Esophagus squamous epithelium (tissue), 5 donors: ENCODE data around the gene PRR33. TPM values are rescaled to one million over a fixed set of nuclear protein-coding genes. Genes with fewer than 3 reads are reported as not detected.

Experiments
- DNase-seq: peaks from one replicate; lab custom pipeline; 2025; lab: John Stamatoyannopoulos, UW
- H3K27ac ChIP-seq, 4 donors: fragments of 200-600 bp; sonication (generic); one replicate each; pipeline ENCODE4 v1.5.1; 2016 to 2019; ENCODE audit warnings: mild to moderate bottlenecking in 1 of 4
- H3K27me3 ChIP-seq, 4 donors: fragments of 200-600 bp; sonication (generic); 1 replicate in 3 of 4; 2 replicates in 1 of 4; pipeline versions ENCODE4 v1.5.1 to v1.6.0; 2017 to 2021; ENCODE audit warnings: antibody characterized with exemption in 1 of 4
- H3K36me3 ChIP-seq, 3 donors: fragments of 200-600 bp; sonication (generic); one replicate each; pipeline ENCODE4 v1.5.1; 2016 to 2019
- H3K4me1 ChIP-seq, 3 donors: fragments of 200-600 bp; sonication (generic); one replicate each; pipeline ENCODE4 v1.5.1; 2017 to 2019
- H3K4me3 ChIP-seq, 4 donors: fragments of 200-600 bp; sonication (generic); 1 replicate in 3 of 4; 2 replicates in 1 of 4; pipeline ENCODE4 v1.5.1; 2016 to 2019; ENCODE audit warnings: mild to moderate bottlenecking in 2 of 4, moderate library complexity in 1 of 4
- H3K9me3 ChIP-seq, 3 donors: fragments of 200-600 bp; sonication (generic); one replicate each; pipeline ENCODE4 v1.5.1; 2016 to 2019
- POLR2A ChIP-seq, 4 donors: fragments of 450-650 bp; IDR thresholded peaks; one replicate each; pipeline ENCODE4 v1.6.1; 2017; ENCODE audit warnings: antibody characterized with exemption in 4 of 4, mild to moderate bottlenecking in 4 of 4, moderate library complexity in 3 of 4
- WGBS, 2 donors: methylation state at CpG; one replicate each; pipeline ENCODE4 v1.1.5; 2018; 5-methylcytosine and 5-hydroxymethylcytosine counted together
- intact Hi-C: fragments of 100-400 bp; cut with DNase I; formaldehyde crosslinking; loops from one replicate; pipeline ENCODE4 v1.15.0; 2022
- total RNA-seq, 4 donors: library from RNA; depleted of rRNA; stranded (reverse); fragments of >200 nt; gene quantifications; one replicate each; pipeline ENCODE4 v1.1.0, GENCODE V29; 2016
- TF ChIP-seq, protein P1 (sequence below), 6 experiments: fragments of 450-650 bp in 4 of 6; fragments of 200-600 bp in 2 of 6; sonication (generic) in 2 of 6; IDR thresholded peaks; one replicate each; pipeline ENCODE4 v1.5.1; 2016 to 2019; ENCODE audit warnings: antibody characterized with exemption in 6 of 6, mild to moderate bottlenecking in 4 of 6, moderate library complexity in 4 of 6
- donor health status: DM: yes; HTN: yes; CAD: no.

Gene PRR33
- total RNA-seq, 4 donors from 2014 or later: not detected

DNA sequence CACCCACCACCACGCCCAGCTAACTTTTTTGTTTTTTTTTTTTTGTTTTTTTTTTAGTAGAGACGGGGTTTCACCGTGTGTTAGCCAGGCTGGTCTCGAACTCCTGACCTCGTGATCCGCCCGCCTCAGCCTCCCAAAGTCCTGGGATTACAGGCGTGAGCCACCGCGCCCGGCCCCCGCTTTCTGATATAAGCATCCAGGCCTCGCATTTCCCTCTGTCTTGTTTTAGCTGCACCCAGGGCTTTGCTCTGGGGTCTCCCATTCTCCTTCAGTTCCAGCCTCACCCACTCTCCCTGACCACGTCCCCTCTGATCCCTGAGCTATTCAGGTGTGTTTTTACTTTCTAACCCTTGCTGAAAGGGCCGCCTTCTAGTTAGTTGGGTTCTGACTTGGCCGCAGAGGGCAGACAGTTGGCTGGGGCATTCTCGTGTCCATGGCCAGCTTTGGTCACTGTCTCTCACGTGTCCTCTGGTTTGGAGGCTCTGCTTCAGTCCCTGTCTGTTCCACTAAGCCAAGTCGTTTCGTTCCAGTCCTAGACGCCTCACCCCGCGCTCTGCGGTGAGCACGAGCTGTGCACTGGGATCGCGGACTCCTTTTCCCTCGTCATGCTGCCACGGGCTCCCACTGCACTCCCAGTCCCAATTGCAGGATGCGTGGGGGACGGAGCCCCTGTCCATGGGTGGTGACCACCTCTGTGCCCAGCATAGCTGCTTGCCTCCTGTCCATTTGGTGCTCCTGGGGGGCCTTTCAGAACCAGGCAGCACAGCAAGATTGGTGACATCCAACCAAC, 21.8 kb upstream of the PRR33 start:
- no peak for TF ChIP-seq POLR2A (IDR thresholded peaks at IDR 0.05)
- TF ChIP-seq, protein P1, sequence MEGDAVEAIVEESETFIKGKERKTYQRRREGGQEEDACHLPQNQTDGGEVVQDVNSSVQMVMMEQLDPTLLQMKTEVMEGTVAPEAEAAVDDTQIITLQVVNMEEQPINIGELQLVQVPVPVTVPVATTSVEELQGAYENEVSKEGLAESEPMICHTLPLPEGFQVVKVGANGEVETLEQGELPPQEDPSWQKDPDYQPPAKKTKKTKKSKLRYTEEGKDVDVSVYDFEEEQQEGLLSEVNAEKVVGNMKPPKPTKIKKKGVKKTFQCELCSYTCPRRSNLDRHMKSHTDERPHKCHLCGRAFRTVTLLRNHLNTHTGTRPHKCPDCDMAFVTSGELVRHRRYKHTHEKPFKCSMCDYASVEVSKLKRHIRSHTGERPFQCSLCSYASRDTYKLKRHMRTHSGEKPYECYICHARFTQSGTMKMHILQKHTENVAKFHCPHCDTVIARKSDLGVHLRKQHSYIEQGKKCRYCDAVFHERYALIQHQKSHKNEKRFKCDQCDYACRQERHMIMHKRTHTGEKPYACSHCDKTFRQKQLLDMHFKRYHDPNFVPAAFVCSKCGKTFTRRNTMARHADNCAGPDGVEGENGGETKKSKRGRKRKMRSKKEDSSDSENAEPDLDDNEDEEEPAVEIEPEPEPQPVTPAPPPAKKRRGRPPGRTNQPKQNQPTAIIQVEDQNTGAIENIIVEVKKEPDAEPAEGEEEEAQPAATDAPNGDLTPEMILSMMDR (IDR thresholded peaks at IDR 0.05): no peak
- Histone ChIP-seq H3K9me3 (no peaks in the 10 kb centered on the region), H3K4me1 (peaks cover 0 to 22% (median 12%) of the 10 kb centered on the region in 3 donors), H3K27ac (no peak overlapping the region), H3K4me3 (no peak overlapping the region), H3K27me3 (peaks cover 0 to 10% (median 0%) of the 10 kb centered on the region in 4 donors), H3K36me3 (no peaks in the 10 kb centered on the region)
- intact Hi-C loops: no loop called here
- WGBS, 2 donors: 88 to 89% methylated on average over 28 to 31 of the region's 31 CpGs
- no peak for DNase-seq

DNA sequence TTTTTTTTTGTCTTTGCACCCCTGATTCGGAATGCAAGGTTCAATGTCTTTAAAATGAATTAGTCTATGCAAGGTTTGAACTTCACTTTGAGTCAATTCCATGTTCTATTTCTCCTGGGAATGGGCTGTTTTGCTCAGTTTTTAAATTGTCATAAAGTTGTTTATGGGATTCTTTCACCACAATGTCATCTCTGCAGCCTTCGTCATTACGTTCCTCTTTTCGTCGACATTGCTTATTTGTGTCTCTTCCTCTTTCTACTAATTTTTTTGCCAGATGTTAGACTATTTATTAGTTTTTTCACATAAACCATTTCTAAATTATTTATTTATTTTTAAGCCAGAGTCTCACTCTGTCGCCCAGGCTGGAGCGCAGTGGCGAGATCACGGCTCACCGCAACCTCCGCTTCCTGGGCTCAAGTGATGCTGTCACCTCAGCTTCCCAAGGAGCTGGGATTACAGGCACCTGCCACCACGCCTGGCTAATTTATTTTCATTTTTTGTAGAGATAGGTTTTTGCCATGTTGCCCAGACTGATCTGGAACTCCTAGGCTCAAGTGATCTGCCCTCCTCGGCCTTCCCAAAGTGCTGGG, 20.7 kb upstream of the PRR33 start:
- no peak for DNase-seq
- TF ChIP-seq, protein P1 (IDR thresholded peaks at IDR 0.05): no peak
- TF ChIP-seq POLR2A (IDR thresholded peaks at IDR 0.05): no peak
- Histone ChIP-seq H3K36me3 (no peaks in the 10 kb centered on the region), H3K4me3 (no peak overlapping the region), H3K27ac (no peak overlapping the region), H3K27me3 (peaks cover 0 to 10% (median 0%) of the 10 kb centered on the region in 4 donors), H3K9me3 (no peaks in the 10 kb centered on the region), H3K4me1 (peaks cover 0 to 19% (median 6%) of the 10 kb centered on the region in 3 donors)
- intact Hi-C loops: no loop called here
- WGBS, 2 donors: 82 to 84% methylated on average over 13 of the region's 13 CpGs

DNA sequence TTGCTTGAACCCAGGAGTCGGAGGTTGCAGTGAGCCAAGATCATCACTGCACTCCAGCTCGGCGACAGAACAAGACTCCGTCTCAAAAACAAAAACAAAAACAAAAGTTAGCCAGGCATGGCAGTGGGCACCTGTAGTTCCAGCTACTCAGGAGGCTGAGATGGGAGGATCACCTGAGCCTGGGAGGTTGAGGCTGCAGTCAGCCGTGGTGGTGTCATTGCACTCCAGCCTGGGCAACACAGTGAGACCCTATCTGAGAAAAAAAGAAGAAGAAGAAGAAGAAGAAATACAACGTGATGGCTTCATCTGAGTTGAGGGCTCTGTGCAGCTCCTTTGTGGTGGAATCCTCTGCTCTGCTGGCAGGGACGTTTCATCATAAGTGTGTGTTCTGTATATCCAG, 17.8 kb upstream of the PRR33 start:
- Histone ChIP-seq H3K27ac (no peak overlapping the region), H3K4me1 (peaks cover 0 to 15% (median 0%) of the 10 kb centered on the region in 3 donors), H3K36me3 (no peaks in the 10 kb centered on the region), H3K27me3 (peaks cover 0 to 16% (median 0%) of the 10 kb centered on the region in 4 donors), H3K9me3 (no peaks in the 10 kb centered on the region), H3K4me3 (no peak overlapping the region)
- TF ChIP-seq, protein P1 (IDR thresholded peaks at IDR 0.05): no peak
- no peak for TF ChIP-seq POLR2A (IDR thresholded peaks at IDR 0.05)
- DNase-seq: no peak
- intact Hi-C loops: no loop called here
- WGBS, 2 donors: 83 to 88% methylated on average over 7 of the region's 7 CpGs

DNA sequence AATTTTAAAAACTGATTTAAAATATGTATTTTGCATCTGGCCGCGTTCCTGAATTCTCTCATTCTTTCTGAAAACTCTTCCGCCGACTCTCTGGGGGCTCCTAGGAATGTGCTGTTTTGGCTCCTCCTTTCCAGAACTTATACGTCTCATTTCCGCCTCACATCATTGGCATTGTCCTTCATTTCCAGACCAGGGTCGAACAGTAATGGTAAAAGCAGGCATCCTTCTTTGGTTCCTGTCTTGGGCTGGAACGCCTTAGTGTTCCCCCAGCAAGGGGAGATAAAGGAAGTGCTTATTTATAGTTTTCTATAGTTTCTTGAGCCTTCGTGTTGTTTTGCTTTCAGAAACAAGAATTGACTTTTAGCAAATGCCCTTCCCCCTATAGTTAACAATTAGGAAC, 16.9 kb upstream of the PRR33 start:
- 46 to 49% methylated on average over 9 of the region's 9 CpGs for WGBS, 2 donors
- TF ChIP-seq POLR2A (IDR thresholded peaks at IDR 0.05): no peak
- TF ChIP-seq, protein P1 (IDR thresholded peaks at IDR 0.05): no peak
- no peak for DNase-seq
- H3K4me1 ChIP-seq: peaks cover 0 to 15% (median 0%) of the 10 kb centered on the region in 3 donors
- H3K9me3 ChIP-seq: no peaks in the 10 kb centered on the region
- intact Hi-C loops: no loop called here
- H3K27ac ChIP-seq: peak overlapping the region in 3 of 4 donors; percentile 38 to 52 (median 42)
- H3K27me3 ChIP-seq: peaks cover 0 to 16% (median 0%) of the 10 kb centered on the region in 4 donors
- no peaks in the 10 kb centered on the region for H3K36me3 ChIP-seq
- no peak overlapping the region for H3K4me3 ChIP-seq
